ENCODE results near the gene INSIG2.
"Not testable (repeated sequence)": the region's sequence is repeated elsewhere in the genome, so short reads cannot be mapped to it uniquely, and the experiment has no call there.

The INSIG2 gene

GRCh38 chr2:118061135-118061955 lies 26.9 kb upstream of the INSIG2 start:
- no peak for DNase-seq (ENCODE audit: low read depth)

- no peak for DNase-seq (ENCODE audit: low read depth)
These were observed 26.2 kb upstream of the INSIG2 start for GRCh38 chr2:118062048-118062447.

DNA sequence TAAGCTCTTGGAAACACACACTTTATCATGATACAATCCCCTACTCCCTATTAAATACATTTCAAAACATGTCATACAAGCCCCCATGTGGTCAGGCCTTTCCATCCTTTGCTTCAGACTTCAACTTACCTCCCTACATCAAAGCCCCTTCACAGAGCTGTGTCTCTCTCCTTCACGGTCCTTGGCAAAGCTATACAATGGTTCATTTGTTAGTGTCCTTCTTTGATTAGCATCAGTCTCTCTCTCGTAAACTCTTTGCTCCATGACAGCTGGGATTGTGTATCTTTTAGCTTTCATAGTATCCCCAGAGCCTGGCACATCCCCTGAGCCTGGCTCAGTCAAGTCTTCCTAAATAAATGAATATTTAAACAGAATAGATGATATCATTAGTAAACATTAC lies 25.6 kb upstream of the INSIG2 start:
- no peak for DNase-seq (ENCODE audit: low read depth)

DNA sequence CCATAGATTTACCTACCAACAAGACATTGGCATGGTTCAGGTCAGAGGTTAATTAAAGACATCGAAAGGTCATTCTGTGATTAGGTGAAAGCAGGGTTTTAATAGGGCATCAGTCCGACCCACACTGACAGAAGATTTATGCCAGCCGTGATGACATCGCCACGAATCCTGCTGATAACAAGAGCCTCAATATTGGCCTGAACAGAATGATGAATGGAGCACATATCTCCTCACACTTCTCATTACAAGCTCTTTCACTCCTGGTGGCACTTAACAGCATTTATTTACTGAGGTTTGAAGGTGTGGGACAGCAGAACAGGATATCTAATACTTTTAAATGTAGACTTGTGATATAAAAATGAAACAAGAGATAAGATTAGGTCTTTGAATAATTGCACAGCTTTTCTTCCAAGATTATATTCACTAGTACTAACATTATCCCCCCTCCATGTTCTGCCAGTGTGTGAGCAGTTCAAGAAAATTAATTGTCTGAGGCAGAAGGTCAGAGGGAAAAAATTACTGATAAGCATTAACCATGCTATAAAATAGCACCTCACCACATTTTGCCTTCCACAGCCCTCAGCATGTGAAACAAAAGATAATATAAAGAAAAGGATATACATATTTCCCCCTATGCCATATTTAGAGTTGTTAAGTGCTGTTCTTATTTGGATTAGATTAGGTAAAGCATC lies 23.1 kb upstream of the INSIG2 start:
- DNase-seq (ENCODE audit: low read depth), result no peak

DNA sequence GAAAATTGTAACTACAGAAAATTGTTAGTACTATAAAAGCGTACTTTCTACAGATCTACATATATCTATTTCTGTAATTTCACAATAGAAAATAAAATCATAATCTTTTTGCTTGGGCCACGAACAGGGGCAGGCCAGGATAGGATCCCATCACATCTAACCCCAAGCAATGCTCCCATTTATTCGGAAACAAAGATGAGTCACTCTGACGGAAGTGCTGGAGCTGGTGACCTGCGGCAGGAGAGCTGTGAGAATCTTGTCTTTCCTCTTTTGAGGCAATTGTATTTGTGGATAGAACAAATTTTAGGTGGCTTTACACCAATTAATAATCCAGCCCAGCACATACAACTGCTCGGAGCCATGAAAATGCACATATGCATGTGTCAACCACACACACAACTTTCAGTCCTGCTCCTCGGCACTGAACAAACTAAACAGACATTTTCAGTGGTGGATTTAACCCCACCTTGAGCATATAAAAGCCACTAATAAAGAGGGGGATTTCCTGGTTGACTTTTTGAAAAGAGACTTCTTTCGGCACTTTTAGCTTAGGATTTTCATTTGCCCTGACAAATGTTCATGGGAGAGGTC lies 22.3 kb upstream of the INSIG2 start:
- no peak for DNase-seq (ENCODE audit: low read depth)

DNA sequence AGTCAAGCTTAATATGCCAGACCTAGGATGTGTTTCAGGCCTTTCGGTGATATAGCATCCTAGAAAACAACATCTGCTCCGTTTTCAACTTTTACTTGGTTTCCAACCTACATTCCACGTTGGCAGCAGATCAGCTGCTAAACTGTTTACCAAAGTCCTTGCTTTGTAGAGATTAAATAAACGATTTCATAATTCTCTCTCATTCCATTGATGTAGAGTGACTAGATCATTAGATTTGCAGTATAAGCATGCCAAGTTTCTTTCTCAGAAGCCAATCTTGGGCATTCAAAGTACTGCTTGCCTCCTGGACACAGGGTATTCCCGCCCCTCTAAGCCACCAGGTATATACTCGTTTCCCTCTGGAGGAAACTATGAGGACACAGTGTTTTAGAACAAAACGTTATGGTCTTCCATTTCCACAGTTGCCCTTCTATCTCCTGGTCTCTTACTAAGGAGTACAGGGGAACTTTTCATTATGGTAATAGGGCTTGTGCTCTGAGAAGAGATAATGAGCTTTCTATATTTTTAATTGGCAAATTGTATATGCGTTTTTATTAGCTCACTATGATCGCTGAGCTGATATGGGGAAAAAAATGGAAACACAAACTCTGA lies 10.5 kb upstream of the INSIG2 start:
- DNase-seq (ENCODE audit: low read depth), result no peak

GRCh38 chr2:118078734-118079133 lies 9.5 kb upstream of the INSIG2 start:
- DNase-seq (ENCODE audit: low read depth), result no peak

DNA sequence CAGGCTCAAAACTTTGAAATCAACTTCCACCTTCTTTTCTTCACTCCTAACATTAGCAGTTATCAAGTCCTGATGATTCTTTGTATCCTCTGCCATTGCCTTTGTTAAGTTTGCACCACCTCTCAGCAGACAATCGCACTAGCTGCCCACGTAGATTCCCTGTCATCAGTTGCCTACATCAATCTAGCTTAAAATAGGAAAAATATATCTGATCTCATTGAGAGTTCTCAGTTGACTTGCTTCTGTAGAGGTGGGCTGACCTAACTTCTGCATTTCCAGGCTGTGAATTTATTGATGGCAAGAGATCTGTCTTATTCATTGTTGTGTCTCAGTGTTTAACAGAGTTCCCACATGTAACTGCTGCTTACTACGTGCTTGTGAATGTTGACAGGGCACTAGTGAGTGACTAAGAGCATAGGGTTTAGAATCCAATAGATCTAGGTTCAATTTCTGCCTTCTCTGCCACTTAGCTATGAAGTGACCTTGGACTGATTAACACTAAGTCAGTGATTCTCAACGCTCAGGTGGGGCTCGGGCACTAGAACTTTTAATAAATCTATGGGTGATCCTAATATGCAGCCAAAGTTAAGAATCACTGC lies 3.7 kb upstream of the INSIG2 start:
- DNase-seq (ENCODE audit: low read depth), result no peak

DNA sequence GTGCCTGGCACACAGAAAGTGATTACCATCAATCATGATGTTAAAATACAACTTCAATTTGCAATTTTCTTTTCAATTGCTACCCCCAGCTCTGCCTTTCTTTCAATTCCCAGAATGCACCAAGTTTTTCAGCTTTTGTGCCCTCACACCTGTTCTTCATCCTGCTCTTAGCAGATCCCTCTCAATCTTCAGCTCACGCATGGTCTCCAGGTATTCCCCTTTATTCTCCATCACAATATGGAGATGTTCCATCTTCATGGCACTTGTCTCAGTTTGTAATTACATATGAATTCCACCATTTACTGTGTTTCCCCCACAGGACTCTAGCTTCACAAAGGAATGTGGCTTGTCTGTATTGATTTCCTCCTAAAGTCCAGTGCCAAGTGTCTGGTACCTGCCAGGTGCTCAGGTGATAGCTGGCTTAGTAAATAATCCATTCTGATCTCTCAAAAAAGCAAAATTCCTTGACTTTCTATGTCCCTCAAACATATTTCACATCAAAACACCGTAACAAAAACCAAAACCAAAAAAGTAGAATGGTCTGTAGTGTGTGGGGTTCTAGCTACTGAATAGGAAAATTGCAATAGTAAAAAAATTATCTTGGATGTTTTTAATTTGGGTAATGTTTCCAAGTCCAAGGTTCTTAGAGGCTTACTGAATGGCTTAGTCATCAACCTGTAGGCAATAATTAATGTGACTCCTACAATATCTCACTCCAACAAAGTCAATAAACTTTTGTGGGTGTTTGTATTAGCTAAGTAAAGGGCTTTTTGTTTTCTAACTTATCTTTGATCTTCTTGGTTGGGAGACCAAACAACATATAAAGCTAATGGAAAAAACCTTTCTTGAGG lies 2.9 kb upstream of the INSIG2 start:
- DNase-seq (ENCODE audit: low read depth), result no peak

- no peak for DNase-seq (ENCODE audit: low read depth)
These were observed 2.1 kb upstream of the INSIG2 start for GRCh38 chr2:118086024-118086633.

DNA sequence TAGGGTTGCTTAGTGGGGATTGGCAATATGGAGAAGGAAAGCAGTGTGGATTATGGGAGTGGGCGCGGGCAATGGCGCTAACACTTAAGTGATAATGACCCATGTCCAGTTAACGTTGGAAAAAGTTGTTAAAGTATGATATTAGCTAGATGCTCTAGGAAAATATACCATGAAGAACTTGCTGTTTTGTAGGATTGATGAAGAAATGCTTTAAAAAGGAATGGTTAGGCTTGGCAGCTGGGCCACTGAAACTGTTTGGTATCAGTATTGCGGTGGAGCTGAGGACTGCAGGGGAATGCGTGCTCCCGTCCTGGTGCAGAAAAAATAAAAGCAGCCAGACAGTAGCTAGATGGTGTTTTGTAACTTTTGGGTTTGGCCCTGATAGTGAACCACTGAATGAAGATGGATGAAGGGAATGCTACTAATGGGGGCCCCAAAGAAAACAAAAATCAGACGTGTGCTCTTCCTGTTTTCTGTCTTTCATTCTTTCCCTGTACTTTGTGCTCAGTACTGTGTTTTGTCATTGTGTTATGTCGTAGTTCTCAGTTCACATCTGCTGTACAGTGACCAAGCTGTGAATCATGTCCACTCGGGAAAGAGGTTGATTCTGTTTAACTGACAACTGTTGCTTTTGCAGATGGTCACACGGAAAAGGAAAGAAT lies 999 bp downstream of the INSIG2 start:
- no peak for DNase-seq (ENCODE audit: low read depth)

- DNase-seq (ENCODE audit: low read depth), result no peak
These were observed 2.3 kb downstream of the INSIG2 start for GRCh38 chr2:118090387-118091139.

DNA sequence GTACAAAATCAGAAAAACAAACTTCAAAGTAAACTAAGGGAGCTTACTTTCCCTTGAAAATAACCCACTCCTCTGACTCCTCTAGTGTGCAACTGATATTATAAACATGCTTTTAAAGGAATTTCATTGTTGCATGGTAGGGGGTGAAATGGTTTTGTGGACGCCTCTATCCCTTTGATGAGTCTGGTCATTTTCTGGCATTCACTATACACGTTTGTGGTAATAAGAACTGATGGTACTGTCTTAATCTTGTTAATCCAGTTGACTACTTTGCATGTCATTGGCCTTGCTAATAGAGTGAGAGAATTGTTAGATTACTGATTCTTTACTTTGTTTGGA lies 2.8 kb downstream of the INSIG2 start:
- no peak for DNase-seq (ENCODE audit: low read depth)

GRCh38 chr2:118091631-118092030 lies 3.4 kb downstream of the INSIG2 start:
- DNase-seq (ENCODE audit: low read depth), result no peak

DNA sequence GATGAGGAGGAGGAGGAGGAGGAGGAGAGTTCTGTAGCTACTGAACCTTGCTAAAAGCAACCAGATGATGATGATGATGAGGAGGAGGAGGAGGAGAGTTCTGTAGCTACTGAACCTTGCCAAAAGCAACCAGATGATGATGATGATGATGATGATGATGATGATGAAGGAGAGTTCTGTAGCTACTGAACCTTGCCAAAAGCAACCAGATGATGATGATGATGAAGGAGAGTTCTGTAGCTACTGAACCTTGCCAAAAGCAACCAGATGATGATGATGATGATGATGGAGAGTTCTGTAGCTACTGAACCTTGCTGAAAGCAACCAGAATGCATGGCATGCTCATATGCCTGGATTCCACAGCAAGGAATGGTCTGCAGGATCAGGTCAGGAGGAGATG lies 5.8 kb downstream of the INSIG2 start:
- DNase-seq (ENCODE audit: low read depth), result not testable (repeated sequence)

DNA sequence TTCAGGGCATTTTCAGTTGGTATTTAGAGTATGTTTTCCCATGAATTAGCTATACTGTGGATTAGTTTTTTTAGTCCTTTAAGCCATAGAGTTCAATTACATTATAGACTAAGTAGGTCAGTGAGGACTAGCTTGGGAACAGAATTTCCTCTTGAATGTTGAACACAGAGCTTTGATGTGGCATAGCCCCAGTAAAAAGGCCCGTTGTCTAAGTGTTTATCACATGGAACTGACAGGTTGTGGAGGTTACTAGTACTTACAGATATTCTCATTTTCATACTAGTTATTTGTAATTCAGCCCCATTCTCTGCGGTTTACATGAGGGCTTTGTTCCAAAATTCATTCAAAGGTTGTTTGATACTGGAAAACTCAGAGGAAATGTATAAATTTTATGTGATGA lies 6.2 kb downstream of the INSIG2 start:
- no peak for DNase-seq (ENCODE audit: low read depth)

DNA sequence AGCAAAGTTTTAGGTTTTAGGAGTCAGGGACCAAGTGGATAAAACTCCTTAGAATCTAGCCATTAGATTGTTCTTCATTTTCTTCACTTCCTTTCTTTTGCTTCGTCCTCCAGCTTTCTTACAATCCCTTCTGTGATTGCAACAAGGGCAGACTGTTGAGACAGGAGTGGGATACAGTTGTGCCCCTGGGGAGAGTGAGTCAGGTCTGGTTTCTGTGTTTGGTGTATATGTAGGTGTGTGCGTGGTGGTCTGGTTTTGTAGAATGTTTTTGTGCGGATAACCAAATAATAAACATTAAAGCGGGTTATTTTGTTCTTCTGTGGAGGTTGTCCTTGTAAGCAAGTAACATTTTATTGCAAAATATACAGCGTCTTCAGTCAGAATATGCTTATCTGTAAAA lies 7.3 kb downstream of the INSIG2 start:
- DNase-seq (ENCODE audit: low read depth), result no peak

- no peak for DNase-seq (ENCODE audit: low read depth)
These were observed 9.4 kb downstream of the INSIG2 start for GRCh38 chr2:118097657-118098056.

DNA sequence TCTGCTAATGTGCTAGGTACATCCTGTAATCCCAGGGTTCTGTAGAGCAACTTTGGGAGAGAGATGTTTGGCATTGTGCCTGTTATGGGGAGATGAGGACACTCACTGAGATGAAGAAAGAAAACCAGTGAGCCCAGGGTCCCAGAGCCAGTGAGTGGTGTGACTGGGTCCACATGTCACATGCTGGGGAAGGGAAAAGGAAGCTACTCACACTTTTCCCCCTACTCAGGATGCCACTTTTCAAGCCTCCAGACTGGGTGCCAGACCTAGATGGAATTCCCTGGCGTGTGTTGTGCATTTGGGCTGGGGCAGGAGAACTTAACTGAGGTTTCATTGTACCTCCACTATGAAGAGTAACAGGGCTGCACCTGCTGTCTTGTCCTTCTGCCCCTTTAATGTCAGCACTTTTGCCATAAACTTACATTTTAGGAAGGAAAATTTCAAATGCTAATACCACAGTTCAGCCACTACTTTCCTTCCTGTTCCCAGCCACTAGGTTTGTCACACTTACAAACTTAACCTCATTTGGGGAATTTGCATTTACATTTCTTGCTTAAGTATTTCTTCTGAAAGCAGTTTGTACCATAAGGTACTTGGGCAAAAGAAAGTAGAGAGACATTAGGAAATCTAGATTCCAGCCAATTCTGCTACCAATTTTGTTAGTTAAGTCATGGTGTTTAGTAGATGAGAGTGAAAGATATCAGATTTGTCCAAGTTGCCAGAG lies 10.2 kb downstream of the INSIG2 start:
- DNase-seq (ENCODE audit: low read depth), result no peak

All from activated gamma-delta T cell treated with anti-CD3 and anti-CD28 coated beads, Interleukin-2, amount 50 U/mL, for 16 hours (primary cell).